Activated T-cell treated with anti-CD3 and anti-CD28 coated beads, Interleukin-2, amount 50 U/mL, for 72 hours (primary cell): ENCODE results near the gene LYG1. TPM values are rescaled to one million over a fixed set of nuclear protein-coding genes. Genes with fewer than 3 reads are reported as not detected.
"Not testable (repeated sequence)": the region's sequence is repeated elsewhere in the genome, so short reads cannot be mapped to it uniquely, and the experiment has no call there.

ENCODE experiments used
- ATAC-seq, 2 donors: fragments of 150-1000 bp; cut with Tn5 transposase; replicated peaks in 1 of 2; 2 replicates each; pipeline ENCODE4 v1.10.0; 2021; ENCODE audit warnings: moderate library complexity in 2 of 2, mild to moderate bottlenecking in 1 of 2
- DNase-seq, 2 donors: peaks; one replicate each; pipeline ENCODE4 v3.0.0; 2021 to 2022; ENCODE audit warnings: mixed read lengths in 1 of 2
- H3K27ac Mint-ChIP-seq: one replicate; pipeline ENCODE4 v1.8.0; 2022; ENCODE audit warnings: mild to moderate bottlenecking, moderate library complexity, mixed read lengths
- H3K27me3 Mint-ChIP-seq: one replicate; pipeline ENCODE4 v1.8.0; 2022; ENCODE audit warnings: low read depth, mixed read lengths
- H3K36me3 Mint-ChIP-seq, 2 donors: one replicate each; pipeline ENCODE4 v1.8.0; 2022; ENCODE audit warnings: mixed read lengths in 2 of 2, mild to moderate bottlenecking in 1 of 2; ENCODE audit not compliant: insufficient read depth in 2 of 2
- H3K4me1 Mint-ChIP-seq: one replicate; pipeline ENCODE4 v1.8.0; 2022; ENCODE audit warnings: low read depth, mixed read lengths
- H3K4me3 Mint-ChIP-seq, 2 donors: one replicate each; pipeline ENCODE4 v1.8.0; 2022; ENCODE audit warnings: mild to moderate bottlenecking in 2 of 2, mixed read lengths in 2 of 2, moderate library complexity in 2 of 2
- H3K9me3 Mint-ChIP-seq, 2 donors: one replicate each; pipeline ENCODE4 v1.8.0; 2022; ENCODE audit warnings: mixed read lengths in 2 of 2
- total RNA-seq, 2 donors: library from RNA; stranded (reverse); gene quantifications; one replicate each; pipeline ENCODE4 v1.2.3, GENCODE V29; 2022

Gene LYG1
- total RNA-seq, 2 donors from 2014 or later, result 0.83 to 1.5 TPM

DNA sequence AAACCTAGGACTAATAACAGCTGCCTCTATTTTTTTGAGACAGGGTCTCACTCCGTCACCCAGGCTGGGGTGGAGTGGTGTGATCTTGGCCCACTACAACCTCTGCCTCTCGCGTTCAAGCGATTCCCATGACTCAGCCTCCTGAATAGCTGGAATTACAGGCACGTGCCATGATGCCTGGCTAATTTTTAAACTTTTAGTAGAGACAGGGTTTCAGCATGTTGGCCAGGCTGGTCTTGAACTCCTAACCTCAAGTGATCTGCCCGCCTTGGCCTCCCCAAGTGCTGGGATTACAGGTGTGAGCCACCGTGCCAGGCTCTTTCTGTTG is 16.8 kb upstream of the LYG1 start:
- not testable (repeated sequence) for H3K27me3 Mint-ChIP-seq, H3K4me3 Mint-ChIP-seq, H3K9me3 Mint-ChIP-seq, H3K4me1 Mint-ChIP-seq, DNase-seq, ATAC-seq, H3K27ac Mint-ChIP-seq
- peaks cover 7 to 28% of the 10 kb centered on the region in 2 donors for H3K36me3 Mint-ChIP-seq

DNA sequence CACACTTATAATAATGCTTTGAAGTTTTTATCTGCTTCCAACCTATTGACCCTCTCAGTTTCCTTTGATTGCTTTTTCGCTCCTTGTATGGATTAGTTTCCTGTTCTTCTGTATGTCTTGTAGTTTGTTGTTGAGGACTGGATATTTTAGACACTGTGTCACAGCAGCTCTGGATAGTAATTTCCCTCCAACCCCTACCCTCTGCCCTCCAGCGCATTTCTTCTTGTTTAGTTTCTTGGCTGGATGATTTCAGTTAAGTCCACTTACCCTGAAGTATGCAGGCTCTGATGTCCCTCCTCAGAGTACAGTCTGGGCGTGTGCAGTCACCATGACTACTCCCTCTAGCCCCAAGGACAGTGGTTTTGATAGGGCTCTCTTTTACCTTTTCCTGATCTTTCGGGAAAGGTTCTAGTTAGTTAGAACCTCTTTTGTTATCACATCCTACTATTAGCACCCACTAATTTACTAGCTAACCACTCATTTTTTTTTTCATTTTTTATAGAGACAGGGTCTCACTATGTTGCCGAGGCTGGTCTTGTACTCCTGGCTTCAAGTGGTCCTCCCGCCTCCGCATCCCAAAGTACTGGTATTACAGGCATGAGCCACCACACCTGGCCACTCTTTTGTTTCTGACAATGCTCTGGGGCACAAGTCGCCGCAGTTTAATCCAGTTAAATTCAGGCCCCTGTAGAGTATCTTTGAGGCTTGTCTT is 16.3 kb upstream of the LYG1 start:
- H3K27ac Mint-ChIP-seq, result no peak overlapping the region

DNA sequence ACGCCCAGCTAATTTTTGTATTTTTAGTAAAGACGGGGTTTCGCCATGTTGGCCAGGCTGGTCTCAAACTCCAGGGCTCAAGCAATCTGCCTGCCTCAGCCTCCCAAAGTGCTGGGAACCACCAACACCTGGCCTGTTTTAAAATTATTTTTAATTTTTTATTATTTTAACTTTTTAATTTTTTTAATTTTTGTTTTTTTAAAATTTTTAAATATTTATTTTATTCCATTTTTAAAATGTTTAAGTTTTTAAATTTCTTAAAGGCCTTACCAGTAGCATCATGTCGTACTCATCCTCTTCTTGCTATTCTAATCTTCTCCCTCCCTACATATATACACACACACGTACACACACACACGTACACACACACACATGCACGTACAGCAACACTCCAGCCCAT is 1.4 kb downstream of the LYG1 start:
- peaks cover 0 to 1% of the 10 kb centered on the region in 2 donors for H3K9me3 Mint-ChIP-seq
- DNase-seq (no peak), ATAC-seq (no peak)
- no peak overlapping the region for H3K4me3 Mint-ChIP-seq
- H3K36me3 Mint-ChIP-seq, result peaks cover 1 to 5% of the 10 kb centered on the region in 2 donors
- no peaks in the 10 kb centered on the region for H3K27me3 Mint-ChIP-seq
- H3K27ac Mint-ChIP-seq, result no peak overlapping the region
- no peaks in the 10 kb centered on the region for H3K4me1 Mint-ChIP-seq

More for the DNA sequence above, 16.3 kb upstream of the LYG1 start:
- ATAC-seq (no peak), DNase-seq (no peak)
- Mint-ChIP-seq H3K4me1 (no peaks in the 10 kb centered on the region), H3K36me3 (peaks cover 6 to 28% of the 10 kb centered on the region in 2 donors), H3K4me3 (no peak overlapping the region), H3K9me3 (peaks cover 0 to 3% of the 10 kb centered on the region in 2 donors), H3K27me3 (no peaks in the 10 kb centered on the region)

DNA sequence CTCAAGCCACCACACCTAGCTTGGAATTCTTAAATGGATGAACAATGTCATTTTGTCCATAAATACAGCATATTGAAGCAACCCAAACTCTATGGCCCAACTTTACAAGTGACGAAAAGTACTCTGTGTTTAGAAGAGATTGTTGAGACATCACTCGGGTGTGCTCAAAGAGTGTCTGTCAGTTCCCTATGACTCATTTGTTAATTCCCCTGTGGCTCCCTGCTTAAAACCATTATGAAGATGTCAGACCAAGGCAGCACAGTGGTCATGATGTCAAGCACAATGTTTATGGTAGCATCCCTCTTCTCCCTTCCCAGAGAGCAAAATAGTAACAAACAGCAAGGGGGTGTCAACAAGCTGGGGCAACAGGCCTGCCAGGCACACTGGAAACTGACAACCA is 3.0 kb downstream of the LYG1 start:
- DNase-seq (no peak), ATAC-seq (no peak)
- Mint-ChIP-seq H3K27me3 (no peaks in the 10 kb centered on the region), H3K4me3 (no peak overlapping the region), H3K9me3 (peaks cover 0 to 1% of the 10 kb centered on the region in 2 donors), H3K36me3 (peaks cover 1 to 5% of the 10 kb centered on the region in 2 donors), H3K4me1 (no peaks in the 10 kb centered on the region), H3K27ac (no peak overlapping the region)

DNA sequence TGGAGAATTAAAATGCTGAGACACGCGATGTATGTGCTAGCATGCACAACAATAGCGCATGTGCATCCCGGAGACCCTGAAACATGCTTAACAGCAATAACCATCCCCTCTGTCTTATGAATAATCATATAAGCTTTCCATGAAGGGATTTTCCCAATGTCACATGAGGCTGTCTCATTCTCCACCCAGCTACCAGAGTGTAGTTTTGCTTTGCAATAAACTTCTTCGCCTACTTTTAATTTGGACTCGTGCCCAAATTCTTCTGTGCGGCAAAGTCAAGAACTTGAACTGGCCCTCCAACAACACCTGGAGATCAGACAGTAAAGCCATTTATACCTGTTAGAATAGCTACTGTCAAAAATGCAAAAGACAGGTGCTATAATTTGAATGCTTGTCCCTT is 15.5 kb downstream of the LYG1 start:
- Mint-ChIP-seq H3K4me1 (no peaks in the 10 kb centered on the region), H3K27me3 (no peaks in the 10 kb centered on the region), H3K36me3 (peaks cover 1 to 3% of the 10 kb centered on the region in 2 donors), H3K9me3 (no peaks in the 10 kb centered on the region), H3K4me3 (no peak overlapping the region), H3K27ac (no peak overlapping the region)
- no peak for DNase-seq
- no peak for ATAC-seq

DNA sequence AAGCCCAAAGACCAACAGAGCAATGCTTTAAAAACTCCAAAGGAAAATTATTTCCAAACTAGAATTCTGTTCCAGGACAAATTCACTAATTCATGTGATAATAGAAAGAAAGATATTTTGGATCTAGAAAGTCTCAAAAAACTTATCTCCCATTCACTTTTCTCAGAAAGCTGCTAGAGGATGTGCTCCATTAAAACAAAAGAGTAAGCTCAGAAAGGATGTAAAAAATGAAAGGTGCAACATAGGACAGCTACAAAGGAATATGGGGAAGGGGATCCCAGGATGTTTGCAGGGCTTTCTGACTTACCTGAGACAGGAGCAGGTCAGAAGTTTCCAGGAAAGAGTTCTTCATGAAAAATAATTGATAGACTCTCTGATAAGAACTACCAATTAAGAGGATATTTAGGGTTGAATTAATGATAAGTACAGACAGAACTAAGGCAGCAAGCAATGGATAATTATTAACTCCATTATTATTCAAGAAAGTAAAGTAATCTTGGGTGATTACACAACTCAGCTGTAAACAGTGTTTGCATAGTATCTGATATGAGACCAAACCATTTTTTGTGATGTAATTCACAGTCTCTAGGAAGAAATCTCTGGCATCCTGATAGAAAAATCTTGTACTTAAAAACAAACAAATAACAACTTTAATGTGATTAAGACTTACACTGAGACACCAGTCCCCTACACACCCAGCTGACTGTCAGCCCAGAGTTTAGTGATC is 20.9 kb downstream of the LYG1 start:
- ATAC-seq (no peak), DNase-seq (no peak)
- Mint-ChIP-seq H3K27ac (no peak overlapping the region), H3K27me3 (no peaks in the 10 kb centered on the region), H3K36me3 (peaks cover 2 to 14% of the 10 kb centered on the region in 2 donors), H3K9me3 (peaks cover 3 to 7% of the 10 kb centered on the region in 2 donors), H3K4me3 (no peak overlapping the region), H3K4me1 (no peaks in the 10 kb centered on the region)

DNA sequence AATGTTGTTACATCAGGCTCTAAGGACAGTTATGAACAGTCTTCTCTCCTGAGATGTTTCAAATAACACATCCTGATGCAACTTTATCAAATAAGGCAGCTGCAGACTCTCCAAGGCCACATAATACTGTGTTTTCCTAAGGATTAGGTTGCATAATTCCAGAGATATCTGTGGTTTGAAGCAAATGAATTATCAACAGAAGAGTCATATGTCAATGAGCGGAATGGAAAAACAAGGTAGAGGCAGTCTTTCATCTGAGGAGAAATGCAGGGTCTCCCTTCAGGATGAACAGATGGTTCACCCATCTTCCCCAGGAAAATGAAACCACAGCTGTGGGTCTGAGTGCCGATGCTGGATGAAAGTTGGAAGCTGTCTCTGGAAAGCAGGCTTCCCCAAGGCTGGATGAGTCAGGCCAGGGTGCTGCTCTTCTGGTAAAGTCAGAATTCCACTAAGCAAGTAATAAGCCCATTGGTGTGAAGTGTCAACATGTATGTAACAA is 22.2 kb downstream of the LYG1 start:
- no peak for ATAC-seq
- Mint-ChIP-seq H3K9me3 (peaks cover 3 to 7% of the 10 kb centered on the region in 2 donors), H3K36me3 (peaks cover 2 to 14% of the 10 kb centered on the region in 2 donors), H3K4me1 (no peaks in the 10 kb centered on the region), H3K27ac (no peak overlapping the region), H3K27me3 (no peaks in the 10 kb centered on the region), H3K4me3 (no peak overlapping the region)
- no peak for DNase-seq

DNA sequence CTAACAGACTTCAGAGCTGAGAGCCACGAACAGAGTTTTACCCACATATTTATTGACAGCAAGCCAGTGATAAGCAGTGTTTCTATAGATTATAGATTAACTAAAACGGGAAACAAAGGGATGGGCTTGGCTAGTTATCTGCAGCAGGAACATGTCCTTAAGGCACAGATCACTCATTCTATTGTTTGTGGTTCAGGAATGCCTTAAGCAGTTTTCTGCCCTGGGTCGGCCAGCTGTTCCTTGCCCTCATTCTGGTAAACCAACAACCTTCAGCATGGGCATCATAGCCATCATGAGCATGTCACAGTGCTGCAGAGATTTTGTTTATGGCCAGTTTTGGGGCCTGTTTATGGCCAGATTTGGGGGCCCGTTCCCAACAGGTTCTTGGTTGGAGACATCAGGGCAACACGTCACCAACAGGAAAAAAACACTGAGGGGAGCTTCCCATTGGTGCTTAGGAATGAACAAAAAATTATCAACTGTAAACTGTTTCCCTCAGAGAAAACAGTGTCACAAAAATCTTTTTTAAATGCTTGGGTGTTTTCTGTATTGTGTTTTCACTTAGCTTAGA is 22.7 kb downstream of the LYG1 start:
- H3K27me3 Mint-ChIP-seq, H3K4me3 Mint-ChIP-seq, DNase-seq, H3K9me3 Mint-ChIP-seq, ATAC-seq, H3K27ac Mint-ChIP-seq, H3K4me1 Mint-ChIP-seq: not testable (repeated sequence)
- H3K36me3 Mint-ChIP-seq, result peaks cover 2 to 14% of the 10 kb centered on the region in 2 donors

DNA sequence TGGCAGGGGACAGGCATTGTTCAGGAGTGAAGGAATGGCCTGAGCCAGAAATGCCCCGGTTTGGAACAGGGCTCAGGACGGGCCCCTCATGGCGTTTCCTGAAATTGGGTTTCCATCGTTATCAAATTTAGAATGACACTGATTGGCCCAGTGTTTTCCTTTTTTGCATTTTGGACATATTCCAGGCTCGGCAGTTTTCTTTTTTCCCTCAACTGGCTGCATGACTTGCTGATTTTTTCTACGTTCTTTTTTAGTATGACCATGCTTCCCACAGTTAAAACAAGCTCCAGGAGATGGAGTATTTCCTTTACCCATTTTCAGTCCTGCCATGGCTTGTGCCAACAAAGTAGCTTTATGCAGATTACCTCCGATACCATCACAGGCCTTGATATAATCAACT is 25.1 kb downstream of the LYG1 start:
- no peak for ATAC-seq
- H3K36me3 Mint-ChIP-seq, result peaks cover 7 to 20% of the 10 kb centered on the region in 2 donors
- H3K4me1 Mint-ChIP-seq, result no peaks in the 10 kb centered on the region
- H3K27me3 Mint-ChIP-seq, result no peaks in the 10 kb centered on the region
- H3K9me3 Mint-ChIP-seq, result peaks cover 7 to 8% of the 10 kb centered on the region in 2 donors
- no peak overlapping the region for H3K27ac Mint-ChIP-seq
- H3K4me3 Mint-ChIP-seq, result no peak overlapping the region
- DNase-seq, result no peak

DNA sequence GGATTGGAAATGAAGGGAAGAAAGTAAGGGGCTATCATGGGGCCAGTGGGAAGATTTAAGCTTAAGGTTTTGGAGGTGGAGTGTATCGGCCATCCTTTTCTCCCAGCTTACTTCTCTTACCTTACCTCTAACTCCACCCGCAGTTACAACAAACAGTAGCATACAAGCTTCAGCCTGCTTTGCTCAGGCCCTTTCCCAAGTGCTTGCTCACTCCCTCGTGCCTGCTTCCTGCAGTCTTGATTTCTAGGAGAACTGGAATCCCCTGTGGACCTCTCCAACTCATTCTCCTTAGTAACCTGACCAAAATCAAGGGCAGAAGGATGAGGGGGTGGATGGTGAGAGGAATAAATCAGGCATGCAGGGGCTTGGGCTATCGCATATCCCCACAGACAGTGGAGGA is 39.8 kb downstream of the LYG1 start:
- H3K27me3 Mint-ChIP-seq, result no peaks in the 10 kb centered on the region
- H3K4me3 Mint-ChIP-seq, result no peak overlapping the region
- no peak for ATAC-seq

DNA sequence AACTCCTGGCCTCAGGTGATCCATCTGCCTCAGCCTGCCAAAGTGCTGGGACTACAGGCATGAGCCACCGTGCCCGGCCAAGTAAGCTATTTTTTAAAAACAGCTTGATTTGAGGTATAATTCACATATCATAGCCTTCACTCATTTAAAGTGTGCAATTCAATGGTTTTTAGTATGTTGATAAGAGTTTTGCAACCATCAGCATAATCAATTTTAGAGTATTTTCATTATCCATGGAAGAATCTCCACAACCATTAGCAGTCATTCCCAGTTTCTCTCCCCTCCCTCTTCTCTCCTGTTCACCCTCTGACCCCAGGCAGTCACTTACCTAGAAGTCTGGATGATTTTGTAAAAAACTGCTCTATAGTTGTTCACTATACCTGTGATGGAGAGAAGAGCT is 40.8 kb downstream of the LYG1 start:
- Mint-ChIP-seq H3K9me3 (no peaks in the 10 kb centered on the region), H3K4me1 (no peaks in the 10 kb centered on the region), H3K4me3 (no peak overlapping the region), H3K27me3 (no peaks in the 10 kb centered on the region), H3K27ac (no peak overlapping the region), H3K36me3 (no peaks in the 10 kb centered on the region)
- DNase-seq (no peak), ATAC-seq (no peak)

More for the DNA sequence above, 39.8 kb downstream of the LYG1 start:
- H3K27ac Mint-ChIP-seq, result no peak overlapping the region
- H3K36me3 Mint-ChIP-seq, result no peaks in the 10 kb centered on the region
- H3K4me1 Mint-ChIP-seq, result no peaks in the 10 kb centered on the region
- no peak for DNase-seq
- no peaks in the 10 kb centered on the region for H3K9me3 Mint-ChIP-seq

DNA sequence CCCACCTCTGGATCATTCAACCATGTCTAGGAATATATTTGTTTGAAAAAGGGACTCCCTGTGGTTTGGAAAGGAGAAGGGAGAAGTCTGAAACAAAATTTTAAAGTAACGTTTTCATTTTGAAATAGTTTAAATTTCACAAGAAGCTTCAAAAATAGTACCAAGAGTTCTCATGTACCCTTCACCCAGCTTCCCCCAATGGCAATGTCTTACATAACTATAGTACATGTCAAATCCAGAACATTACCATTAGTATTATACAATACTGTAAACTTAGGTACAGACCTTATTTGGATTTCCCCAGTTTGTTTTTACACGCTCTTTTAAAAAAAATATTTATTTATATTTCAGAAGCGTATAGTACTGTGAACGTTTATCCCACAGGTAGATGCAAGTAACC is 41.5 kb downstream of the LYG1 start:
- Mint-ChIP-seq H3K27me3 (no peaks in the 10 kb centered on the region), H3K36me3 (no peaks in the 10 kb centered on the region), H3K4me1 (no peaks in the 10 kb centered on the region), H3K9me3 (no peaks in the 10 kb centered on the region), H3K4me3 (no peak overlapping the region), H3K27ac (no peak overlapping the region)
- no peak for DNase-seq
- ATAC-seq, result no peak

DNA sequence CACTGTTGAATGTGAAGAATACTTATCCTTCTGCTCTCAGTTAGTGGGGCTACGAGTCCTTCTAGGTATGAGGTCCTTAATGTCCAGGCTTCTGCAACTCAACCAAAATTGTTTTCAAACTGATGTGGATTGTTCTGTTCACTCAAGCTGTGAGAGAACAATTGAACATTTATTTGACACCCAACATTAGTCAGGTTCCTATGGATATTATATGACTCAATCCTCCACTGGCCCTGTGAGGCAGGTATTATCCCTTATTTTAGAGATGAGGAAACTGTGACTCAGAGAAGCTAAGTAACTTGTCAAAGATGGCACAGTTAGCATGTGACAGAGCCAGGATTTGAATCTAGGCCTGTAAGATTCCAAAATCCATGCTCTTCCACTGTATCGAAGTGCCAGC is 44.3 kb downstream of the LYG1 start:
- ATAC-seq (no peak), DNase-seq (no peak)

More for the DNA sequence above, 44.3 kb downstream of the LYG1 start:
- H3K4me1 Mint-ChIP-seq, result no peaks in the 10 kb centered on the region
- H3K27ac Mint-ChIP-seq, result no peak overlapping the region
- no peaks in the 10 kb centered on the region for H3K9me3 Mint-ChIP-seq
- no peak overlapping the region for H3K4me3 Mint-ChIP-seq
- H3K36me3 Mint-ChIP-seq, result no peaks in the 10 kb centered on the region
- H3K27me3 Mint-ChIP-seq, result no peaks in the 10 kb centered on the region
